OCI-LY7 (cell line): ENCODE data around the gene CMSS1. TPM values are rescaled to one million over a fixed set of nuclear protein-coding genes. Genes with fewer than 3 reads are reported as not detected.

Source experiments
- BruUV-seq: library from RNA; stranded (reverse); fragments of 400-500 nt; replicated peaks from 2 replicates; lab custom pipeline; 2021; lab: Mats Ljungman, UMichigan
- CTCF ChIA-PET: fragments of 300-600 bp; sonication (Branson Sonifier 250); formaldehyde crosslinking; loops from one replicate; lab custom pipeline; 2022; ENCODE audit warnings: antibody characterized with exemption; ENCODE audit not compliant: unreplicated experiment; lab: Charles Lee
- POLR2A ChIA-PET: fragments of 300-600 bp; sonication (Branson Sonifier 250); formaldehyde crosslinking; loops from one replicate; lab custom pipeline; 2022; ENCODE audit warnings: antibody characterized with exemption; lab: Charles Lee
- DNase-seq: peaks from one replicate; pipeline ENCODE4 v3.0.0-alpha.2; 2015; ENCODE audit warnings: low spot score
- H2AFZ ChIP-seq: fragments of 200-600 bp; sonication (generic), shearing (Covaris generic); 2 replicates; pipeline ENCODE4 v1.6.1; 2014; ENCODE audit warnings: mild to moderate bottlenecking, antibody characterized with exemption, low read length, moderate library complexity
- H3K27ac ChIP-seq: fragments of 200-600 bp; sonication (generic); 2 replicates; pipeline ENCODE4 v1.5.1; 2014; ENCODE audit warnings: mixed run types, low read depth, mild to moderate bottlenecking, moderate library complexity, low read length, inconsistent platforms; ENCODE audit not compliant: poor library complexity, severe bottlenecking
- H3K36me3 ChIP-seq: fragments of 200-600 bp; sonication (generic); 2 replicates; pipeline ENCODE4 v1.6.1; 2014; ENCODE audit warnings: mild to moderate bottlenecking, antibody characterized with exemption, low read length, moderate library complexity, mixed read lengths; ENCODE audit not compliant: insufficient read depth
- H3K4me1 ChIP-seq: fragments of 200-600 bp; sonication (generic); 2 replicates; pipeline ENCODE4 v1.5.1; 2014; ENCODE audit warnings: mild to moderate bottlenecking, low read length; ENCODE audit not compliant: insufficient read depth, poor library complexity, severe bottlenecking
- H3K4me2 ChIP-seq: fragments of 200-600 bp; sonication (generic); 2 replicates; pipeline ENCODE4 v1.6.1; 2014; ENCODE audit warnings: mild to moderate bottlenecking, low read length
- H3K4me3 ChIP-seq: fragments of 200-600 bp; sonication (generic); 2 replicates; pipeline ENCODE4 v1.5.1; 2014; ENCODE audit warnings: mild to moderate bottlenecking, low read depth, low read length; ENCODE audit not compliant: poor library complexity, severe bottlenecking
- H3K79me2 ChIP-seq: fragments of 200-600 bp; sonication (generic); 2 replicates; pipeline ENCODE4 v1.6.1; 2016; ENCODE audit warnings: low read depth, mild to moderate bottlenecking, low read length, moderate library complexity, mixed read lengths; ENCODE audit not compliant: insufficient read depth
- H3K9me2 ChIP-seq: fragments of 200-600 bp; sonication (generic); 2 replicates; pipeline ENCODE4 v1.6.1; 2016; ENCODE audit warnings: mild to moderate bottlenecking, low read length, mixed read lengths; ENCODE audit not compliant: insufficient read depth
- H3K9me3 ChIP-seq: fragments of 200-600 bp; sonication (generic); 2 replicates; pipeline ENCODE4 v1.6.1; 2014; ENCODE audit warnings: mild to moderate bottlenecking, mixed run types, low read length, mixed read lengths
- H4K20me1 ChIP-seq: fragments of 200-600 bp; sonication (generic); 2 replicates; pipeline ENCODE4 v1.6.1; 2014; ENCODE audit warnings: mild to moderate bottlenecking, antibody characterized with exemption, low read length, moderate library complexity, mixed read lengths; ENCODE audit not compliant: insufficient read depth
- EZH2phosphoT487 ChIP-seq: fragments of 200-600 bp; sonication (generic); IDR thresholded peaks from 2 replicates; pipeline ENCODE4 v1.6.1; 2018; ENCODE audit warnings: low read depth, borderline replicate concordance, mild to moderate bottlenecking, mixed run types, antibody characterized with exemption, low read length, moderate library complexity, mixed read lengths
- intact Hi-C: fragments of 100-400 bp; cut with micrococcal nuclease; formaldehyde crosslinking; loops from one replicate; pipeline ENCODE4 v1.10.0; 2022; ENCODE audit not compliant: unreplicated experiment
- total RNA-seq, 2 experiments: library from RNA; depleted of rRNA in 1 of 2; stranded (reverse); fragments of >200 nt in 1 of 2; shearing (Covaris generic) in 1 of 2; gene quantifications; 2 replicates each; pipeline ENCODE4 v1.2.3, GENCODE V29; 2014 to 2022
- TF ChIP-seq, protein P1 (sequence below): fragments of 200-600 bp; sonication (generic); conservative IDR thresholded peaks from 2 replicates; pipeline ENCODE4 v1.5.1; 2014; ENCODE audit warnings: mild to moderate bottlenecking, antibody characterized with exemption, low read length, moderate library complexity, mixed read lengths

The CMSS1 gene
- total RNA-seq, 2 experiments from 2014 or later = 25.7 to 46.6 TPM

- POLR2A ChIA-PET = interaction anchor here (0.7 kb wide), 1 partner anchor 20 kb away, joined by 5 read pairs; no protein-coding TSS in a partner anchor
- Histone ChIP-seq H3K4me3 (no peak overlapping the region), H4K20me1 (no peaks in the 10 kb centered on the region), H3K27ac (no peak overlapping the region), H2AFZ (no peak overlapping the region), H3K9me3 (peaks cover 2% of the 10 kb centered on the region; the same call in 1 of the 2 replicates), H3K4me1 (no peaks in the 10 kb centered on the region), H3K79me2 (no peaks in the 10 kb centered on the region), H3K36me3 (no peaks in the 10 kb centered on the region), H3K4me2 (no peak overlapping the region), H3K9me2 (no peaks in the 10 kb centered on the region)
- CTCF ChIA-PET = no interaction called here
- no peak for TF ChIP-seq EZH2phosphoT487
- TF ChIP-seq, protein P1, sequence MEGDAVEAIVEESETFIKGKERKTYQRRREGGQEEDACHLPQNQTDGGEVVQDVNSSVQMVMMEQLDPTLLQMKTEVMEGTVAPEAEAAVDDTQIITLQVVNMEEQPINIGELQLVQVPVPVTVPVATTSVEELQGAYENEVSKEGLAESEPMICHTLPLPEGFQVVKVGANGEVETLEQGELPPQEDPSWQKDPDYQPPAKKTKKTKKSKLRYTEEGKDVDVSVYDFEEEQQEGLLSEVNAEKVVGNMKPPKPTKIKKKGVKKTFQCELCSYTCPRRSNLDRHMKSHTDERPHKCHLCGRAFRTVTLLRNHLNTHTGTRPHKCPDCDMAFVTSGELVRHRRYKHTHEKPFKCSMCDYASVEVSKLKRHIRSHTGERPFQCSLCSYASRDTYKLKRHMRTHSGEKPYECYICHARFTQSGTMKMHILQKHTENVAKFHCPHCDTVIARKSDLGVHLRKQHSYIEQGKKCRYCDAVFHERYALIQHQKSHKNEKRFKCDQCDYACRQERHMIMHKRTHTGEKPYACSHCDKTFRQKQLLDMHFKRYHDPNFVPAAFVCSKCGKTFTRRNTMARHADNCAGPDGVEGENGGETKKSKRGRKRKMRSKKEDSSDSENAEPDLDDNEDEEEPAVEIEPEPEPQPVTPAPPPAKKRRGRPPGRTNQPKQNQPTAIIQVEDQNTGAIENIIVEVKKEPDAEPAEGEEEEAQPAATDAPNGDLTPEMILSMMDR = no peak
- DNase-seq = no peak
- BruUV-seq = no TSS peak
- intact Hi-C loops = loop anchor here (10.0 kb wide), 1 partner anchor 735 kb away; no protein-coding TSS in a partner anchor
These were observed 192.4 kb downstream of the CMSS1 start for GRCh38 chr3:100010087-100010417.

DNA sequence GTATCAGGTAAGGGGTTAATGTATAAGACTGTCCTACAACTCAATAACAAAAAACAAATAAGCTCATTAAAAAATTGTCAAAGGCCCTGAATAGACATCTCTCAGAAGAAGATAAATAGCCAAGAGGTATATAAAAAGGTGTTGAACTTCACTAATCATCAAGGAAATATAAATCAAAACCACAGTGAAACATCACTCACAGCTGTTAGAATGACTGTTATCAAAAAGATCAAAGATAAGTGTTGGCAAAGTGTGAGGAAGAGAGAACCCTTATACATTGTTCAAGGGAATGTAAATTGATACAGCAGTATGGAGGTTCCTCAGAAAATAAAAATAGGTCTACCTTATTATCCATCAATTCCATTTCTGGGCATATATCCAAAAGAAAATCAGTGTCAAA is 201.1 kb downstream of the CMSS1 start:
- H2AFZ ChIP-seq = no peak overlapping the region
- ChIA-PET CTCF (no interaction called here), POLR2A (interaction anchor here (0.5 to 1.1 kb wide), 3 partner anchors 9 to 12 kb away, joined by 3 read pairs; no protein-coding TSS in a partner anchor)
- no peak for DNase-seq
- no peak overlapping the region for H3K27ac ChIP-seq
- intact Hi-C loops = loop anchor here (10.0 kb wide), 1 partner anchor 744 kb away; no protein-coding TSS in a partner anchor
- peaks cover 6% of the 10 kb centered on the region; the same call in 1 of the 2 replicates for H3K9me3 ChIP-seq
- H3K9me2 ChIP-seq = no peaks in the 10 kb centered on the region
- H3K79me2 ChIP-seq = no peaks in the 10 kb centered on the region
- H4K20me1 ChIP-seq = no peaks in the 10 kb centered on the region
- H3K4me1 ChIP-seq = no peaks in the 10 kb centered on the region
- no peak overlapping the region for H3K4me3 ChIP-seq
- no TSS peak for BruUV-seq
- H3K4me2 ChIP-seq = no peak overlapping the region
- TF ChIP-seq EZH2phosphoT487 = no peak
- TF ChIP-seq, protein P1 = no peak
- H3K36me3 ChIP-seq = no peaks in the 10 kb centered on the region; the same call in 1 of the 2 replicates

DNA sequence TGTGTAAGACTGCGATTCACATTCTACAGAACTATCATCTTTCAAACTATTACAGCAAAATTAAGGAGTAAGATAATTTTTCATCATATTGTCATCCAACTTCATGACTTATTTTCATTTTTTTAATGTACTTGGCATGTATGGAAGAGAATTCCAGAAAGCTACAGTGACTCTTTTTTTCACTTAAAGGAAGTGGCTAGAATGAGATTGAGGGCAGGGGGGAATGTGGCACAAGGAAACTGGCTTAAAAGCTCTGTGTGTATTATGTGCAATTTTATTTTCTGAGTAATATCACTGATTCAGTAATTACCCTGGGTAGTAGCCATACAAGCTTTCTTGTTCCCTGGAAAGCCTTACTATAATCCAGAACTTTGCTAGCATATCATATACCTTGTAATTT is 202.1 kb downstream of the CMSS1 start:
- BruUV-seq = no TSS peak
- no peak for DNase-seq
- H2AFZ ChIP-seq = no peak overlapping the region
- no peak overlapping the region for H3K4me2 ChIP-seq
- H3K36me3 ChIP-seq = no peaks in the 10 kb centered on the region; the same call in 1 of the 2 replicates
- no peaks in the 10 kb centered on the region for H4K20me1 ChIP-seq
- H3K79me2 ChIP-seq = no peaks in the 10 kb centered on the region
- POLR2A ChIA-PET = no interaction called here
- H3K27ac ChIP-seq = no peak overlapping the region
- CTCF ChIA-PET = no interaction called here
- H3K4me1 ChIP-seq = no peaks in the 10 kb centered on the region
- intact Hi-C loops = loop anchor here (10.0 kb wide), 1 partner anchor 745 kb away; no protein-coding TSS in a partner anchor
- H3K9me3 ChIP-seq = peaks cover 6% of the 10 kb centered on the region; the same call in 1 of the 2 replicates
- no peaks in the 10 kb centered on the region for H3K9me2 ChIP-seq
- TF ChIP-seq EZH2phosphoT487 = no peak
- TF ChIP-seq, protein P1 = no peak
- no peak overlapping the region for H3K4me3 ChIP-seq
